HL-60 (cell line): ENCODE results near the gene RNF166.

ENCODE experiments used
- GABPA ChIP-seq: IDR thresholded peaks from 2 replicates; pipeline ENCODE4 v1.6.1; 2012; ENCODE audit warnings: low read depth
- POLR2AphosphoS5 ChIP-seq: IDR thresholded peaks from 2 replicates; pipeline ENCODE4 v1.6.1; 2012; ENCODE audit warnings: low read depth
- REST ChIP-seq: IDR thresholded peaks from 2 replicates; pipeline ENCODE4 v1.6.1; 2012; ENCODE audit warnings: low read depth; ENCODE audit not compliant: insufficient replicate concordance
- SPI1 ChIP-seq: IDR thresholded peaks from 2 replicates; pipeline ENCODE4 v1.6.1; 2012; ENCODE audit warnings: low read depth, mild to moderate bottlenecking, borderline replicate concordance
- TF ChIP-seq, protein P1 (sequence below): IDR thresholded peaks from one replicate; pipeline ENCODE4 v1.5.1; 2011; ENCODE audit warnings: low read length, control low read depth, inconsistent platforms; ENCODE audit not compliant: insufficient read depth

GRCh38 chr16:88741368-88741767, 35.2 kb upstream of the RNF166 start:
- TF ChIP-seq, protein P1, sequence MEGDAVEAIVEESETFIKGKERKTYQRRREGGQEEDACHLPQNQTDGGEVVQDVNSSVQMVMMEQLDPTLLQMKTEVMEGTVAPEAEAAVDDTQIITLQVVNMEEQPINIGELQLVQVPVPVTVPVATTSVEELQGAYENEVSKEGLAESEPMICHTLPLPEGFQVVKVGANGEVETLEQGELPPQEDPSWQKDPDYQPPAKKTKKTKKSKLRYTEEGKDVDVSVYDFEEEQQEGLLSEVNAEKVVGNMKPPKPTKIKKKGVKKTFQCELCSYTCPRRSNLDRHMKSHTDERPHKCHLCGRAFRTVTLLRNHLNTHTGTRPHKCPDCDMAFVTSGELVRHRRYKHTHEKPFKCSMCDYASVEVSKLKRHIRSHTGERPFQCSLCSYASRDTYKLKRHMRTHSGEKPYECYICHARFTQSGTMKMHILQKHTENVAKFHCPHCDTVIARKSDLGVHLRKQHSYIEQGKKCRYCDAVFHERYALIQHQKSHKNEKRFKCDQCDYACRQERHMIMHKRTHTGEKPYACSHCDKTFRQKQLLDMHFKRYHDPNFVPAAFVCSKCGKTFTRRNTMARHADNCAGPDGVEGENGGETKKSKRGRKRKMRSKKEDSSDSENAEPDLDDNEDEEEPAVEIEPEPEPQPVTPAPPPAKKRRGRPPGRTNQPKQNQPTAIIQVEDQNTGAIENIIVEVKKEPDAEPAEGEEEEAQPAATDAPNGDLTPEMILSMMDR = no peak
- TF ChIP-seq POLR2AphosphoS5 = no peak
- no peak for TF ChIP-seq REST
- TF ChIP-seq GABPA = no peak
- TF ChIP-seq SPI1 = no peak
